Ishikawa (cell line): ENCODE results near the gene SLCO2B1.

Source experiments
- RAD21 ChIP-seq: IDR thresholded peaks from 2 replicates; pipeline ENCODE4 v1.6.1; 2012; ENCODE audit warnings: low read depth
- YY1 ChIP-seq: IDR thresholded peaks from 2 replicates; pipeline ENCODE4 v1.6.1; 2012; ENCODE audit warnings: low read depth
- TF ChIP-seq, protein P1 (sequence below): IDR thresholded peaks from 2 replicates; pipeline ENCODE4 v1.6.1; 2012

DNA sequence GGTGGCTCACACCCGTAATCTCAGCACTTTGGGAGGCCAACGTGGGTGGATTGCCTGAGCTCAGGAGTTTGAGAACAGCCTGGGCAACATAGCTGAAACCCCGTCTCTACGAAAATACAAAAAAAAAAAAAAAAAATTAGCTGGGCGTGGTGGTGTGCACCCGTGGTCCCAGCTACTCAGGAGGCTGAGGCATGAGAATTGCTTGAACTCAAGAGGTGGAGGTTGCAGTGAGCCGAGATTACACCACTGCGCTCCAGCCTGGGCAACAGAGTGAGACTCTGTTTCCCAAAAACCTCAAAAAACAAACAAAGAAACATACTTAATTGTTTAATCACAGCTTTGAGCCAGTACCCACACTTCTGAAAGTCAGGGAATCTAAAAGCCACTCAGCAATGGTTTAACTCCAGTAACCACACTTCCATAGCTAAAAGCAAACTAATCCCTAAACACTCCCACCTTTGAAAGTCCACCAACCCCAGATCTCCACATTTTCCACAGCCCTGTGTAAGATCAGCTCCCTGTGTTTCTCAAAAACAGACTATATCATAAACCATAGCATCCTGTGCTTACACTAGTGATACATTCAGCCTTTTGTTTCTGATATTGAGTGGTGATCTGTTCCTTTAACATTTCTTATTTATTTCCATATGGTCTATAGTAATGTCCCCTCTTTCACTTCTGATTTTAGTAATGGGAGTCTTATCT, 49.3 kb upstream of the SLCO2B1 start:
- no peak for TF ChIP-seq YY1
- TF ChIP-seq RAD21: no peak
- TF ChIP-seq, protein P1, sequence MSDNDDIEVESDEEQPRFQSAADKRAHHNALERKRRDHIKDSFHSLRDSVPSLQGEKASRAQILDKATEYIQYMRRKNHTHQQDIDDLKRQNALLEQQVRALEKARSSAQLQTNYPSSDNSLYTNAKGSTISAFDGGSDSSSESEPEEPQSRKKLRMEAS: no peak
